ENCODE measurements around the gene ARHGEF28. TPM values are rescaled to one million over a fixed set of nuclear protein-coding genes. Genes with fewer than 3 reads are reported as not detected.

ARHGEF28 gene
- total RNA-seq, 3 donors from 2014 or later: 0.05 to 0.23 (median 0.14) TPM

DNA sequence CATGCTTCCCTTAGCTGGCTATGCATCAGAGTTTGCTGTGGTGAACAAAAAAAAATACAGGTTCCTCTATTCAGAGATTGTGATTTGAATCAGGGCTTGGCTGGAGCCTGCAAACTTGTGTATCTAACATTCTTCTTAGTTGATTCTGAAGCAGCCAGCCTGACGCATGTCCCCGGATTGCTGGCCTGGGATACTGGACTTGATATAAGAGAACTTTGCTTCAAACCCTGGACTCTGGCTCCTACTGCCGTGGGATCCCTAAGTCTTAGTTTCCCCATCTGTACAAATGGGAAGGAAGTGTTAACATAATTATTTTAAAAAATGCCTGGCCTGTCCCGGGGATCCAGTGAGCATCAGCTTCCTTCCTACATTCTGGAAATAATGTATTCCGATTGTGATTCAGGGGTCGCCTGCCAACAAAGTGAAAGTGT is 292.8 kb downstream of the ARHGEF28 start:
- Mint-ChIP-seq H3K4me1 (ENCODE audit: low read depth) (no peaks in the 10 kb centered on the region), H3K4me3 (no peak overlapping the region), H3K9me3 (no peaks in the 10 kb centered on the region), H3K36me3 (ENCODE audit: insufficient read depth) (no peaks in the 10 kb centered on the region), H3K27me3 (ENCODE audit: low read depth) (no peaks in the 10 kb centered on the region)
- no peak for DNase-seq
- no peak for ATAC-seq

DNA sequence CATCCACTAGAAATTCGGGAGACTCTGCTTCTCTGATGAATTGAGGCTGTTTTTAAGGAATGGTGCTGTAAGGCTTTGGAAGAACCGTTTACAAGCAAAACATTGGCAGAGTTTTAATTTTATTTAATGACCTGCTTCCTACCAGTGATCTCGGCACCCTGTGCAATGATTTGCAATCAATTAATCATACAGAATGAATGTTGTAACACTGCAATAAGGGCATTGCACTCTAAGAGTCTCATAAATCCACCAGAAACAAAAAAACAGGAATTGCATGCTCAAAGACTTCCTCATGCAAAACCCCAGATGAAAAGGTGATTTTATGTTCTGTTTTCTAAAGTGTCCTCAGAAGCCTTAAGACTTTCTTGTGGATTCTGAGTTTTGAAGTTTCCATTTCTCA is 295.7 kb downstream of the ARHGEF28 start:
- DNase-seq (no peak), ATAC-seq (no peak)
- H3K4me1 Mint-ChIP-seq (ENCODE audit: low read depth): no peaks in the 10 kb centered on the region
- H3K9me3 Mint-ChIP-seq: no peaks in the 10 kb centered on the region
- no peak overlapping the region for H3K4me3 Mint-ChIP-seq
- H3K27me3 Mint-ChIP-seq (ENCODE audit: low read depth): no peaks in the 10 kb centered on the region
- H3K36me3 Mint-ChIP-seq (ENCODE audit: insufficient read depth): no peaks in the 10 kb centered on the region

DNA sequence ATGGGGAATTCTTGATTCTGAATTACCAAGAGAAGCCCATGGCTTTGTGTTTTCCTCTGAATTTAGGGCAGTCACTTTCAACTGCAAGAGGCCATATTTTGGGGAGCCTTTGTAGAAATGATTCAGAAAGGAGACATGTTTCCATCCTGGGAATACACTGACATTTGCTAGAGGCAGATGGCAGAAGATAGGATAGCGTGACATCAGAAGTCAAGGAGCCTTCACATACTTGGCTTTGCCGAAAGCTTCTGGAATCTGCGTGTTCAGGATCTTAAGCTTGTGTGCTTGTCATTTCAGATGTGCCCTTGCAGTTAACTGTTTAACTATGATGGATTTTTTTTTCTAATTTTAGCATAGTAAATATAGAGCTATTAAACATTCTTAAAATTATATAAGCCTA is 296.2 kb downstream of the ARHGEF28 start:
- no peaks in the 10 kb centered on the region for H3K9me3 Mint-ChIP-seq
- DNase-seq (no peak), ATAC-seq (no peak)
- no peaks in the 10 kb centered on the region for H3K27me3 Mint-ChIP-seq (ENCODE audit: low read depth)
- H3K4me3 Mint-ChIP-seq: no peak overlapping the region
- H3K4me1 Mint-ChIP-seq (ENCODE audit: low read depth): no peaks in the 10 kb centered on the region
- no peaks in the 10 kb centered on the region for H3K36me3 Mint-ChIP-seq (ENCODE audit: insufficient read depth)

DNA sequence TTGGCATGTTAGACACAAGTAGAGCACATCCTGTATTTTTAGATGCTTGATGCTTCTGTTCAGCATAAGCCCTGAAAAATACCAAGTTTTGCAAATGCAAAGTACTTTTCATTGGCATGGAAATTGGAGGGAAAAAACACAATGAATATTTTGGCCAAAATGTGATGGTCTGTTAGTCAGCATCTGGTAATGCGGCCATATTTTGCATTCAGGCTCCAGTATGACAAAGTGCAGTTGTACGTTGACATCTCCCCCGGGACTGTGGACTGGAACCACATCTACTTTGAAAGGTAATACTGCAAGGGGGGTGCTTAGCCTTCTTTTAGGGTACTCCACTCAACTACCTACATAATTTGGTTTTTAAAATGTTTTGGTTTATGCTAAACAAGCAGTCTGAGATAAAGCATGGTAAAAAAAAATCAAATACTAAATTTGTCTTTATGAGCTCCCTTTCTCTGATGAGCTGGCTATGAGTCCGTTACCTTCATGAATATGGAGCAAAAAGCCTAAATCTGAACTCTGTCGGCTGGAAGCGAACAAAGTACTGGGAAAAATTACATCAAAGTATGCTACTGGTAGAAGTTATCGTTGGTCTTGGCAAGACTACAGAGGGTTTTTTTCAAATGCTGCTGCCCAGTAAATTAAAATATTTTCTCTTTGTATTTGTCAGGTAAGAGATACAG is 297.0 kb downstream of the ARHGEF28 start:
- no peaks in the 10 kb centered on the region for H3K36me3 Mint-ChIP-seq (ENCODE audit: insufficient read depth)
- ATAC-seq: no peak

DNA sequence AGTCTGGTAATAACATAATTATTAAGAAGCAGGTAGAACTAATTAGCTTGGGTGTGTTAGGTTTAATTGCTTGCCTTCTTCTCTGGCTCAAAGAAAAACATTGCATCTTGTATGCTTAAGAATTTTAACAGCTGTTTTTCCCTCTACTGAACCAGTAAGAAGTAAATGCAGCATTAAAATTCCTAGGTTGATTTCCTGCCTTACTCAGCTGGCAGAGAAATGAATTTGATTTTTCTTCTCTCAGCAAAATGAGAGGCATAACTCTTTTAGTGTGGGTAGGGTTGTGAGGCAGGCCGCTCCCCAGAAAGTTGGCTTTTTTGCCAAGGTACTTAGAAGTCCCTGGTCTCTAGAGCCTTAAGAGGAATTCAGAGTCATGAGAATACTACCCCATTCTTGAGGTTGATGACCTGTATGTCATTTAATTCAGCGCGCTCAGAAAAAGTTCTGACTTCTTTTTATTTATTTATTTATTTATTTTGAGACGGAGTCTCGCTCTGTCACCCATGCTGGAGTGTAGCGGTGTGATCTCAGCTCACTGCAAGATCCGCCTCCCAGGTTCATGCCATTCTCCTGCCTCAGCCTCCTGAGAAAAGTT is 302.6 kb downstream of the ARHGEF28 start:
- Mint-ChIP-seq H3K9me3 (no peaks in the 10 kb centered on the region), H3K27me3 (ENCODE audit: low read depth) (peaks cover 2% of the 10 kb centered on the region), H3K4me1 (ENCODE audit: low read depth) (no peaks in the 10 kb centered on the region), H3K36me3 (ENCODE audit: insufficient read depth) (no peaks in the 10 kb centered on the region), H3K4me3 (no peak overlapping the region)
- DNase-seq (no peak), ATAC-seq (no peak)

More for the DNA sequence above, 297.0 kb downstream of the ARHGEF28 start:
- Mint-ChIP-seq H3K27me3 (ENCODE audit: low read depth) (no peaks in the 10 kb centered on the region), H3K9me3 (no peaks in the 10 kb centered on the region), H3K4me1 (ENCODE audit: low read depth) (no peaks in the 10 kb centered on the region), H3K4me3 (no peak overlapping the region)
- DNase-seq: no peak

DNA sequence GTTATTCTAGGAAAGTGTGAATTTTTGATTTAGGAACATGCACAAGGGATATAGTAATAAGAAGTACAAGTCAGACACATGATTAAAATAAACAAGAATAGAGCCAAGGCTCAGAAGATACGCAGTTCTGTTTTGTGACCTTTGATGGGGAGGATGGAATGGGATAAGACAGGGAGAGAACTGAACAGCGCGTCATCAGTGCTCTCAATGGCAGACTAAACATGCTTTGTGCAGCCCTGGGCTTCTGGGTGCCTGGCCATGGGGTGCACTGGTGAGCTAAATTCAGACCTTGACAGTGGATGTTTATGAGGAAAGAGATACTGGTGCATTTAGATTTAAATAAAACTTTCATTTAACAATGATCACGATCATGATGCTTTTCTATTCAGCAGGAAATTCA is 309.7 kb downstream of the ARHGEF28 start:
- H3K4me1 Mint-ChIP-seq (ENCODE audit: low read depth): no peaks in the 10 kb centered on the region
- no peaks in the 10 kb centered on the region for H3K36me3 Mint-ChIP-seq (ENCODE audit: insufficient read depth)
- DNase-seq: no peak
- no peak for ATAC-seq
- no peaks in the 10 kb centered on the region for H3K9me3 Mint-ChIP-seq
- no peak overlapping the region for H3K4me3 Mint-ChIP-seq
- peaks cover 19% of the 10 kb centered on the region for H3K27me3 Mint-ChIP-seq (ENCODE audit: low read depth)

DNA sequence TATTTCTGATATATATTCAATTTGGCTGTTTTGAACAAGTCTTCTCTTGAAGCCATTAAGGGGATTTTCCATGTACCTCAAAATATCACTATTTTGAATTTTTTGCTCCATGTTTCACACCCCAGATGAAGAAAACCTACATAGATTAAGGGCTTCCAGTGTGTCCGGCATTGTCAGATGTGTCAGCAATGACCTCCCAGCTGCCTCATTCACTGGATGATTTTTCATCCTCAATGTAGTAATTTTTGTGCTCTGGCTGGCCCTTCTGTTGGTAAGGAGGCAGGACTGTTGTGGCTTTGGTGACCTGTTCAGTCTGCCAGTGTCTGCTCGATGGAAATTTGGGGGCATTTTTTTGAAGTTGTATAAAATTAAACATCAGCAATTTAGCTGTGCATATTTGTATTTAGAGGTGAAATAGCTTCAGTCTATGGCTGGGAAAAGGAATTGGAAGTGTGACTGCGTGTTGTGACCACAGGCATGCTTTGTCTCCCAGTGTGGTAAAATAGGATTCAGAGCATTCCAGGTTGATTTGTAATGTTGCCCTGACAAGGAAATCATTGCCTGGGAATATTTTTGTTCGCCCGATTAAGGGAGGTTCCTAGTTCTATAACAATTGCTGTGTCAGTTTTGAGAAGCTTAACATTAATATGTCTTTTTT is 312.4 kb downstream of the ARHGEF28 start:
- no peak for ATAC-seq
- Mint-ChIP-seq H3K4me1 (ENCODE audit: low read depth) (no peaks in the 10 kb centered on the region), H3K27me3 (ENCODE audit: low read depth) (peaks cover 19% of the 10 kb centered on the region), H3K9me3 (peaks cover 4% of the 10 kb centered on the region), H3K36me3 (ENCODE audit: insufficient read depth) (no peaks in the 10 kb centered on the region), H3K4me3 (no peak overlapping the region)
- no peak for DNase-seq

DNA sequence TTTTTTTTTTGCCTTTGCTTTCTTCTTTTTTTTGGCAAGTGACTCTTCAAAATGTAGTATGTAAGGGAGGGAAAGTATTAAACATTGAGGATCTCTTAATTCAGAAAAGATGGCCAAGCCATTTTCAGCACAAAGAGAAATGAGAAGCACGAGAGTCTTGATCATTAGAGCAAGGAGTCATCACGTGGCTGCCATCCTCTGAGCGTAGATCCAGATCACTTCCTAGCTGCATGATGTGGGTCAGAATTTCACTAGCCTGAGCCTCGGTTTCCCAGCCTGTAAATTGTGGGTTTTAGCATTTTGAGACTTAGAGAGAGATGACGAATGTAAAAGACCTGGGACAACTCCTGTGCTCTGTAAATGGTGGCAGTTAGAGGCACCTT is 312.9 kb downstream of the ARHGEF28 start:
- Mint-ChIP-seq H3K9me3 (peaks cover 4% of the 10 kb centered on the region), H3K27me3 (ENCODE audit: low read depth) (peaks cover 16% of the 10 kb centered on the region), H3K4me1 (ENCODE audit: low read depth) (no peaks in the 10 kb centered on the region), H3K36me3 (ENCODE audit: insufficient read depth) (no peaks in the 10 kb centered on the region), H3K4me3 (no peak overlapping the region)
- DNase-seq (no peak), ATAC-seq (no peak)

DNA sequence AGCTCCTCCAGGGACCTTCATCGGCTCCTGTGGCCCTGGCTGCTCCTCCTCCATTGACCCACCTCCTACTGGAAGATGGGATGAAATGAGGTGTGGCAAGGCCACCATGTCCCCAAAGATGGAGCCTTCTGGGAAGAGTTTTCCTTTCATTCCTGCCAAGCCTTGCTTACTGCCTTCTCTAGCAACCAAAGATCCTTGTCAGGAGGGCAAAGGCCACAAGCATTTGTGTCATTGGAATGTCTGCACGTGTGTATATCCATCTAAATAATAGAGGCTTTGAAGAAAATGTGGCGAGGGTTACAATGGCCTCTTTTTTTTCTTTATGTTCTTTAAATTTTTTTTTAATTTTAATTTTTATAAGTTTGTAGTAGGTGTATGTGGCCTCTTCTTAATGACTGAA is 313.6 kb downstream of the ARHGEF28 start:
- no peaks in the 10 kb centered on the region for H3K36me3 Mint-ChIP-seq (ENCODE audit: insufficient read depth)
- no peak for ATAC-seq
- H3K9me3 Mint-ChIP-seq: peaks cover 11% of the 10 kb centered on the region

DNA sequence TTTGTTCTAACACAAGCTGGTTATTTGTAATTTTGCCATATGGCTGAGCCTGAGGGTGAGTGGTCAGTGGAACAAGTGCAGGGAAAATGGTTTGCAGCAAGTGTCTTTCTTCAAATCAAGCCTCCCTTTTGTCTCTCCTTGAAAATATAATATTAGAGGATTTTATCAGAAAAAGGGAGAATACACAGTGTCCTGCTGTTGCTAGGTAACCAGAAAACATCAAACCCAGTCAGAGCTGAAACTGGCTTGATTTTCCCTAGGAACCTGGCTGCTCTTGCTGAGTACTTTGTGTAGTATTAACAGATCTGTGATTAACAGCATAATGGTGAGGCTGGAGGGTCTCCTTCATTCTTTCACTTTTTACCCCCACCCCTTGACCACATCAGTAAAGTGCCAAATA is 314.0 kb downstream of the ARHGEF28 start:
- no peak for DNase-seq
- Mint-ChIP-seq H3K27me3 (ENCODE audit: low read depth) (peaks cover 9% of the 10 kb centered on the region), H3K4me1 (ENCODE audit: low read depth) (no peaks in the 10 kb centered on the region), H3K9me3 (peaks cover 12% of the 10 kb centered on the region), H3K36me3 (ENCODE audit: insufficient read depth) (no peaks in the 10 kb centered on the region), H3K4me3 (no peak overlapping the region)
- no peak for ATAC-seq

More for the DNA sequence above, 313.6 kb downstream of the ARHGEF28 start:
- no peak for DNase-seq
- Mint-ChIP-seq H3K4me1 (ENCODE audit: low read depth) (no peaks in the 10 kb centered on the region), H3K27me3 (ENCODE audit: low read depth) (peaks cover 12% of the 10 kb centered on the region), H3K4me3 (no peak overlapping the region)

DNA sequence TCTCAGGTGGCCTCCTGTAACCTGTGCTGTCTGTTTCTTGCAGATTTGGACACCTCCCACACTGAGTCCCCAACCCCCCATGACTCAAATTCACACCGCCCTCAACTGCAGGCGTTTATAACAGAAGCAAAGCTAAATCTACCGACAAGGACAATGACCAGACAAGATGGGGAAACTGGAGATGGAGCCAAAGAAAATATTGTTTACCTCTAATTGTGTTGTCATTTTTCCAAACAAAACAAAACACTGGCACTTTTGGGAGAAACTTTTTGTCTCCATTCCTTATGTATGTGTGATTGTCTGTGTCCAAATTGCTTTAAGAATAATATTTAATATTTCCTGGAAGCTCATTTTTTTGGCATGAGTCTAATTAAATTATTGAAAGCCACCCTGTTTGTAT is 314.8 kb downstream of the ARHGEF28 start:
- H3K4me1 Mint-ChIP-seq (ENCODE audit: low read depth): no peaks in the 10 kb centered on the region
- H3K9me3 Mint-ChIP-seq: peaks cover 12% of the 10 kb centered on the region
- H3K27me3 Mint-ChIP-seq (ENCODE audit: low read depth): peaks cover 9% of the 10 kb centered on the region
- DNase-seq: no peak
- H3K4me3 Mint-ChIP-seq: no peak overlapping the region
- no peaks in the 10 kb centered on the region for H3K36me3 Mint-ChIP-seq (ENCODE audit: insufficient read depth)
- ATAC-seq: no peak

DNA sequence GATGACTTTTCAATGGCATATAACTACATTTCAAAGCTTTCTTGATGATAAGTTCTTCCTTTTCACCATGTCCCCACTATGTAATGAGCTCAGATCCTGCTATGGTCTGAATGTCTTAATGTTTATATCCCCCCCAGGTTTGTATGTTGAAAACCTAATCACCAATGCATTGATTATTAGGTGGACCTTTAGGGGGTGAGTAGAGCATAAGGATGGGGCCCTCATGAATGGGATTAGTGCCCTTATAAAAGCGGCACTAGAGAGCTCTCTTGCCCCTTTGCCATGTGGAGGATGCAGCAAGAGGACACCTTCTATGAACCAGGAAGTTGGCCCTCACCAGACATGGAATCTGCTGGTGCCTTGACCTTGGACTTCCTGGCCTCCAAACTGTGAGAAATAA is 316.8 kb downstream of the ARHGEF28 start:
- no peak for ATAC-seq

DNA sequence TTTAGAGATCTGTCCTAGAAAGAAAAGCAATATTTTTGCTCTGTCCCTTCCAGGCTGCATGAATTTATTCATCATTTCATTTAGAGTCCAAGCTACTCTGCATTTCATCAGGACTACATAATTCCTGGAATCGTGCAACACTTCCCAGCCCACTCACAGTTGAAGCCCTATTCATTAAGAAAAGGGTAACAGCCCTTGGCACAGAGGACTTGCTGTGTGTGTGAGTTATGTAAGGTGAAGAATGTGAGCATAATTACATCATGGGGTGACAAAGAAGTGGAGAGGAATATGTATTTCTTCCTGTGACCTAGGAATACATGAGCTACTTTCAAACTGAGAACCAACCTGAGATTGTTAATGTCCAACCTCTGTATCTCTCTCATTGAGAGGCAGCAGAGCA is 317.4 kb downstream of the ARHGEF28 start:
- DNase-seq (no peak), ATAC-seq (no peak)
- H3K4me1 Mint-ChIP-seq (ENCODE audit: low read depth): no peaks in the 10 kb centered on the region
- H3K9me3 Mint-ChIP-seq: peaks cover 12% of the 10 kb centered on the region
- H3K4me3 Mint-ChIP-seq: no peak overlapping the region
- peaks cover 6% of the 10 kb centered on the region for H3K27me3 Mint-ChIP-seq (ENCODE audit: low read depth)
- H3K36me3 Mint-ChIP-seq (ENCODE audit: insufficient read depth): no peaks in the 10 kb centered on the region

More for the DNA sequence above, 316.8 kb downstream of the ARHGEF28 start:
- no peaks in the 10 kb centered on the region for H3K4me1 Mint-ChIP-seq (ENCODE audit: low read depth)
- H3K36me3 Mint-ChIP-seq (ENCODE audit: insufficient read depth): no peaks in the 10 kb centered on the region
- no peak overlapping the region for H3K4me3 Mint-ChIP-seq
- DNase-seq: no peak
- peaks cover 6% of the 10 kb centered on the region for H3K27me3 Mint-ChIP-seq (ENCODE audit: low read depth)
- peaks cover 12% of the 10 kb centered on the region for H3K9me3 Mint-ChIP-seq

DNA sequence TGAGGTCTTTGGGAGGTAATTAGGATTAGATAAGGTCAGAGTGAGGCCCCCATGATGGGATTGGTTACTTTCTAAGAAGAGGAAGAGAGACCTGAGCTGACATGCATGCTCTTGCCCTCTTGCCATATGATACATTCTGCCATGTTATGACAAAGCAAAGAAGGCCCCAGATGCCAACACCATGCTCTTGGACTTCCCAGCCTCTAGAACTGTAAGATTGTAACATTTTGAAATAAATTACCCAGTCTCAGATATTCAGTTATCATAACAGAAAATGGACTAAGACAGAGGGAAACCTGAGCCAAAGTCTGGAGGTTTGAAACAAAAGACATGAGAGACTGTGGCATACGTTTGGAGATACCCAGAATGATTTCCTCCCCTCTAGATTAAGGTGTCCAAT is 318.6 kb downstream of the ARHGEF28 start:
- DNase-seq: no peak
- no peak for ATAC-seq
- Mint-ChIP-seq H3K4me1 (ENCODE audit: low read depth) (no peaks in the 10 kb centered on the region), H3K4me3 (no peak overlapping the region), H3K27me3 (ENCODE audit: low read depth) (peaks cover 10% of the 10 kb centered on the region), H3K36me3 (ENCODE audit: insufficient read depth) (no peaks in the 10 kb centered on the region), H3K9me3 (peaks cover 12% of the 10 kb centered on the region)

DNA sequence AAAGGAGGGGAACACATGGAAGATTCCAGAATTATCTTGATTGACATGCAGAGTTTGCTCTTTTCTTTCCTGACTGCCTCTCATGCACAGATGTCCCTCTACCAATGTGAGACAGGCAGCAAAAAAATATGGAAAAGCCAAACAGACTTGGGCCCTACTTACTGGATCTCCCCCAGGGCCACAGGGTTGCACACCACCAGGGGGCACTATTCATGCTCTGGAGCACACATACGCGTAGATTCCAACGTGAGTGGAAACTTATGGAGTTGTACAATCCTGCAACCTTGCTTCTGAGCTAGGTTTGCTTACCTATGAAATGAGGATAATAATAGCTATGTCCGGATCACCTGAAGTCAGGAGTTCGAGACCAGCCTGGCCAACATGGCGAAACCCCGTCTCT is 319.5 kb downstream of the ARHGEF28 start:
- no peak for ATAC-seq

More for the DNA sequence above, 319.5 kb downstream of the ARHGEF28 start:
- no peaks in the 10 kb centered on the region for H3K4me1 Mint-ChIP-seq (ENCODE audit: low read depth)
- H3K9me3 Mint-ChIP-seq: peaks cover 12% of the 10 kb centered on the region
- DNase-seq: no peak
- no peaks in the 10 kb centered on the region for H3K36me3 Mint-ChIP-seq (ENCODE audit: insufficient read depth)
- peaks cover 10% of the 10 kb centered on the region for H3K27me3 Mint-ChIP-seq (ENCODE audit: low read depth)
- H3K4me3 Mint-ChIP-seq: no peak overlapping the region

All from activated T-cell treated with anti-CD3 and anti-CD28 coated beads, Interleukin-2, amount 50 U/mL, for 4 hours (primary cell).